ENCODE measurements around the gene RRAGD.

The RRAGD gene

DNA sequence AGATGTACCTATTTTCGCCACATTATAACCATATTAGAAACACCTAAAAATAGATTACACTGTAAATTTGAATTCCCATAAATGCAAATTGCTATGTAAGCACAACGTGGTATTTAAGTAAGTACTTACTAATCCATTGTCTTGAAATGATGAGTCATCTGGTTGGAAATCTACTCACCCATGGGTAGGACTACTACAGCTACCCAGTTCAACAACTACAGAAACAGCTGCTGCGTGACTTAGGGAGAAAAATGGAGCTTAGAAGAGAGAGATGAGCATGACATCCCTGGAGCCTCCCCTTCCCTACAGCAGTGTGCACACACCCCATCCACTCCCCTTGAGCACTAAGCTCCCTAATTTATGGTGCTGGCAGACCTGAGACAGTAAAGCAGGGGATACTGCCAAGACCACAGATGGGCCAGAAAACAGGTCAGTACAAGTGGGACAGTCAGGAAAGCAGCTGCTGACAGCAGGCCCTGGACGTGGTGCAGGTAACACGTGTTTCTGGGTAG lies 26.9 kb downstream of the RRAGD start:
- DNase-seq (ENCODE audit: low read depth in 1 of 2, low spot score in 1 of 2) = no peak
- in situ Hi-C loops (cut with HindIII; ENCODE audit: low pct_unique_long_range_greater_than_20kb, low sequenced_read_pairs) = no loop called here
- no peak for TF ChIP-seq JUND (IDR thresholded peaks at IDR 0.05; ENCODE audit: low read depth)

DNA sequence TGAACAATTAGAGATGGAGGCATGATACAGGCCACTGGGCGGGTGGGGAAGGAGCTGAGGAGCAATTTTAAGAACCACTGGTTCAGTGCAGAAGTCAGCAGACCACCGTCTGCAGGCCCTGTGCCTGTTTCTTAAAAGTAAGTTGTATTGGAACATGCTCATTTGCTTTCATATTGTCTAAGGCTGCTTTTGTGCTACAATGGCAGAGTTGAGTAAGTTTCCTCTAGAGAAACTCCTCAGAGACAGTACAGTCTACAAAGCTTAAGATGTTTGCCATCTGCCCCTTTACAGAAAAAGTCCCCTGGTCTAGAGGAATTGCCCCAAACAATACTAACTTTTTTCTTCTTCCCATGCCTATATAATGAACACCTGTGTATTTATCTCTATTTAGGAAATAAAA lies 31.0 kb downstream of the RRAGD start:
- no peak for DNase-seq (ENCODE audit: low read depth in 1 of 2, low spot score in 1 of 2)
- in situ Hi-C loops (cut with HindIII; ENCODE audit: low pct_unique_long_range_greater_than_20kb, low sequenced_read_pairs) = no loop called here
- TF ChIP-seq JUND (IDR thresholded peaks at IDR 0.05; ENCODE audit: low read depth) = no peak

DNA sequence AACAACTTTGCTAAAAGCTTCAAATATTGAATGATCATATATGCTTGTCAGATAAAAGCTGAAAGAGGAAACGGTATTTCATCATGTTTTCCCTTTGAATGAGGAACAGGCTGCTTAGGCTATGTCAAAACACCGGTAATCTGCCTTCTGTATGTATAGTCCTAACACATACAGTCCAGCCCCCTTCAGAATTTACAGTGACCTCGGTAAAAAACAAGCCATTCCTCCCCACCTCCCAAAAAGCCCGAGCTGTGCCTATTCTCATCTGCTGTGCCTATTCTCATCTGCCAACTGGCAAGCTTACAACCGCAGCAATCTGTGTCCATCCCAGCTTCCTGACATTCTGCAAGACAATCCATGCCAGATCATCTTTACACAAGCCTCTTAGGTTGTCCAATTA lies 32.8 kb downstream of the RRAGD start:
- no peak for TF ChIP-seq JUND (IDR thresholded peaks at IDR 0.05; ENCODE audit: low read depth)
- in situ Hi-C loops (cut with HindIII; ENCODE audit: low pct_unique_long_range_greater_than_20kb, low sequenced_read_pairs) = no loop called here
- DNase-seq (ENCODE audit: low read depth in 1 of 2, low spot score in 1 of 2) = no peak

DNA sequence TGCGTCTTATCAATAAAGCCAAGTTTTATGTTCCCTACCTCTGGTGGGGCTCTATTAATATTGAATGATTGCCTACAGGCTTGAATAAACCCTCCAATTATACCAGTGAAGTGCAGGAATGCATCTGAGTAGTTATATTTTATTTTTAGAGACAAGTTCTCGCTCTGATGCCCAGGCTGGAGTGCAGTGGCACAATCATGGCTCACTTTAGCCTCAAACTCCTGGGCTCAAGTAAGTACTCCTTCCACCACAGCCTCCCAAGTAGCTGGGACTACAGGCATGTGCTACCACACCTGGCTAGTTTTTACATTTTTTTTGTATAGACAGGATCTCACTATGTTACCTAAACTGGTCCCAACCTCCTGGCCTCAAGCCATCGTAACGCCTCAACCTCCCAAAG lies 33.4 kb downstream of the RRAGD start:
- no peak for DNase-seq (ENCODE audit: low read depth in 1 of 2, low spot score in 1 of 2)
- no peak for TF ChIP-seq JUND (IDR thresholded peaks at IDR 0.05; ENCODE audit: low read depth)
- in situ Hi-C loops (cut with HindIII; ENCODE audit: low pct_unique_long_range_greater_than_20kb, low sequenced_read_pairs) = no loop called here

DNA sequence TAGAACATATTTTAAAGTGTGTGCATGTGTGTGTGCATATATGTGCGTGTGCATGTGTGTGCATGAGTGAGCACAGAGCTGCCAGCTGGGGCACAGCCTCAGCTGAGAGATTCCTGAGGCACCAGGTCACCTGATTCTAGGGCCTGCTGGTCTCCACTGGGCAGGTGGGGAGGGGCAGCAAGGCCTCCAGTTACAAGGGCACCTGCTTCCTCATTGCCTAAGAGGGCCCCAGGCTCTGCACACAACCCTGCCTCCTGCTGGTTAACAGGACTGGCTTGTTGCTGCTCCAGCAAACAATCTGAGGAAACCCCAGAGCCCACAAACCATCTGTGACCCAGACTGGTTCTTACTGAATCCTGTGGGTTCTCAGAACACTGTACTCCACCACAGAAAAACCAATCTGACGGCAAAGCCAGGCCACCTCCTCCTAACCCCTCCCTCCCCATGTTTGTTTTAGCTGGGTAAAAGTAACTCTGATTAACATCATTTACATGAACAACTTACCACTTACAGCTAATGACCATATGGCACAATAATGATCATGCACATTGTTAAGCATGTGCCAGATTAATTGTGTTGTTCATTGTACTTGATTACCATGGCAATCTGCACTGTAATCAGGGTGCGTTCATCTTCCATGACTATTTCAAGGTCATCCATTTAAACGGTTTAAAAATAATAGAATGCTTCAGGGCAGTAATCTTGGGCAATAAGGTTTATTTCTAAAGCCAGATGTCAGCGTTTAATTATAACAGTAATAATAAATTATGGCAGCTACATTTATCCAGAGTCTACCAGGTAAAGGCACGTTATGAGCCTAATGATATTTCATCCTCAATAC lies 36.4 kb downstream of the RRAGD start:
- DNase-seq (ENCODE audit: low read depth in 1 of 2, low spot score in 1 of 2) = peak in 1 of 2 experiments; percentile 66
- no peak for TF ChIP-seq JUND (IDR thresholded peaks at IDR 0.05; ENCODE audit: low read depth)
- in situ Hi-C loops (cut with HindIII; ENCODE audit: low pct_unique_long_range_greater_than_20kb, low sequenced_read_pairs) = no loop called here

DNA sequence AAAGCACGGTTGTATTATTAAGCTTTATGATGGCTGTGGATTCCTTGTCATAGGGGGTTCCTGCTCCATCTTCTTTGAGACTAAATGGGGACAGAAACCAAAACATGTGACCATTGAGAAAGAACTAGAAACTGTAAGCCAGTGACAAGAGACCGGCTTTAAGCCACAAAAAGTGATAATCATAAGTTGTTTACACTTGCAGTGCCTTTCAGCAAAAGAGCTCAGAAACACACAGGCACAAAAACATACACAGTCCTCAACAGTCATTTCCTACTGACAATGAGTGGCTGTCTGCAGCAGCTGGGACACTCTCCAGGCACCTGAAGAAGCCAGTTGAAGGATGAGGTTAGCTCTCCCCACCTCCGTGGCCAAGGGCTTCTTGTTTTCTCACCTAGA lies 39.6 kb downstream of the RRAGD start:
- in situ Hi-C loops (cut with HindIII; ENCODE audit: low pct_unique_long_range_greater_than_20kb, low sequenced_read_pairs) = no loop called here
- TF ChIP-seq JUND (IDR thresholded peaks at IDR 0.05; ENCODE audit: low read depth) = no peak
- no peak for DNase-seq (ENCODE audit: low read depth in 1 of 2, low spot score in 1 of 2)

DNA sequence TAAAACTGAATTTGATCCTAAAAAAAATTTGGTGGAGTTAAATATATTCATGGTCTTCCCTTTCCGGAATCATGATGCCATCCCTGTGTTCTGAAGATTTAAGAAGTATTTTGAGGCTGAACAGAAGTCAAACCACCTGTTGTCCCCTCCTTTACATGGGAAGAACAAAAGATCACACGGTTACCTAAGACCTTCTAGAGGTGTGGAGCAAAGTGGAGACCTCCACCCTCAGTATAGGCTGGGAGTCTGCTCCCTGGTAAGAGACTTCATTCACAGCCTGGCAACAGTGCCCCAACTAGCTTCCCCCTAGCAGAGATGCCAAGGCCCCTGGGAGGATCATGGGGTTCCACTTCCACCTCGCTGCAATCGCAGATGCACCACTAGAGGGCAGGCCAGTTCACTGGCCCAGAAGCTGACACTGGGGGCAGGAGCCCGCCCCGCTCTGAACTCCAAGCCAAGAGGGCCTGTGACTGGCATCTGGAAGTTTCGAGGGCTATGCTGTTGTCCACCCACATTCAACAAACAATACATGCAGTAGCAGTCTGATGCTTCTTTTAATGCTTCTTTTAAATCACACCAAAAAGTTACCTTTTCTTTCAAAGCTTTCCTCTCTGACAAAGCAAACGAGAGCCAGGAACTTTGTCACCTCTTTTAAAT lies 40.1 kb downstream of the RRAGD start:
- peak in 1 of 2 experiments; percentile 62 for DNase-seq (ENCODE audit: low read depth in 1 of 2, low spot score in 1 of 2)
- in situ Hi-C loops (cut with HindIII; ENCODE audit: low pct_unique_long_range_greater_than_20kb, low sequenced_read_pairs) = no loop called here
- no peak for TF ChIP-seq JUND (IDR thresholded peaks at IDR 0.05; ENCODE audit: low read depth)

DNA sequence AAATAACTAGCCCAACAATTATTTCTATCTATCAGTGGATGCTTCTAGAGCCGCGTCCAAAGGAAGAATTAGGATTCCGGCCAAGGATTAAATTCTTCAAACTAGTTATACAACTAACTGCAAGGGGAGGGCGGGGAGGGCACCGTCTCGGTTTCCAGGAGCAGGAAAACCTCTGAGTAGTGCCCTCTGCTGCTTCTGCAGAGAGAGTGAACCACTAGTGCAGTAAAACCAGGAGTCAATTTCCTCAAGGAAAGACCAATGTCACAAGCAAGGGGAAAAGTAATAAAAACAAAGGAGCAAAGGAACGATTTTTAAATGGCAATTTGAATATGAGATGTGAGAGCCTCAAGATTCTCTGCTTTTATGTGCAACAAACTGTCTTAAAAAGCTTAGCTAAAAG lies 43.1 kb downstream of the RRAGD start:
- DNase-seq (ENCODE audit: low read depth in 1 of 2, low spot score in 1 of 2) = peak in 1 of 2 experiments; percentile 82
- TF ChIP-seq JUND (IDR thresholded peaks at IDR 0.05; ENCODE audit: low read depth) = no peak
- in situ Hi-C loops (cut with HindIII; ENCODE audit: low pct_unique_long_range_greater_than_20kb, low sequenced_read_pairs) = no loop called here

DNA sequence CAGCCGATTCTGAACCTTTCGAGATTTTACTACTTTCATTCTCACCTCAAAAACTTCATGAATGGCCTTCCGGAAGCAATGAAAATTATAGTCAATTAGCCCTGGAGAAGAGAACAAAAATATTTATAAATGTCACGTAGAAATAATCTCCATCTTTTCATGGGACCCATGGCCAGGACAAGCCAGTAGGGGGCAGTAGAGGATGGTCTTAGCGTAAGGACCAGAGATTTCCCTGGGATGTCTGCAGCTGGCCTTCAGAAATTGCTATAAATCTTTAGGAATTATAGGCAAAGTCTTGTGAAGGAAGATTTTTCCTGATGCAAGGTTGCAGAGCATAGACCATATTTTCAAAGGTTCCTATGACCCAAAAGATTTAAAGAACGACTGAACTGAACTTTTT lies 44.0 kb downstream of the RRAGD start:
- DNase-seq (ENCODE audit: low read depth in 1 of 2, low spot score in 1 of 2) = peak in 1 of 2 experiments; percentile 46
- in situ Hi-C loops (cut with HindIII; ENCODE audit: low pct_unique_long_range_greater_than_20kb, low sequenced_read_pairs) = no loop called here
- no peak for TF ChIP-seq JUND (IDR thresholded peaks at IDR 0.05; ENCODE audit: low read depth)

DNA sequence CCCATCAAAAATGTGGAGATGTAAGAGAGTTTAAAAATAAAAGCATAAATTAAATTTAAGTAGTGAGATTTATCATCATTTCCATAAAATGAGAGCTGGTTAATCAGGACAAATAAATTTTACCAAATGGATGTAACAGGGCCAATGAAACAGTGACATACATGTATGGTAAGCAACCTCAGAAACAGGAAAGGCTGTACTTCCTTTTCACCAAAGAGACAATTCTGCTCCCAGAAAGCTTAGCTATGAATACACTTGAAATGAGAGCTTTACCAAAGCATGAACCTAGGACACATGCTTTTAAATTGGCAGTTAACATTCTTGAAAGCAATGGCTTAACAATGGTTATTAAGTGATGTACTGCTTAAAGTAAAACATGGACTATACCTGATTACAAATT lies 47.5 kb downstream of the RRAGD start:
- DNase-seq (ENCODE audit: low read depth in 1 of 2, low spot score in 1 of 2) = no peak
- no peak for TF ChIP-seq JUND (IDR thresholded peaks at IDR 0.05; ENCODE audit: low read depth)
- in situ Hi-C loops (cut with HindIII; ENCODE audit: low pct_unique_long_range_greater_than_20kb, low sequenced_read_pairs) = no loop called here

DNA sequence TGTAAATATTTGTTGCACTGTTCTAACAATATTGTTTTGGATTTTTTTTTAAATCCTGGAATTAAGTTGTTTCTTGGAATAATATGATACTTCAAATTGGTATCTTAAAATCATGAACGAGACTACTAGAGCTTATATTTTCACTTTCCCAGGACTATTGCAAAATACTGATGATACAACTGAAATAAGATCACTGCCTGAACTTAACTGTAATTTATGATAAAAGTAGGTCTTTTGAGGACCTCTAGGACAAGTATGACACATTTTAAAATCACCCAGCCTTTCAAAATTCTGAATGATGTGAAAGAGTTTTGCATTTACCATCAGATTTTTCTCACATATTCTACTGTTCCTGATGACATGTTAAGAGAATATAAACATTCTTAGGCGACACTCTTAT lies 50.9 kb downstream of the RRAGD start:
- no peak for TF ChIP-seq JUND (IDR thresholded peaks at IDR 0.05; ENCODE audit: low read depth)
- in situ Hi-C loops (cut with HindIII; ENCODE audit: low pct_unique_long_range_greater_than_20kb, low sequenced_read_pairs) = no loop called here
- DNase-seq (ENCODE audit: low read depth in 1 of 2, low spot score in 1 of 2) = no peak

DNA sequence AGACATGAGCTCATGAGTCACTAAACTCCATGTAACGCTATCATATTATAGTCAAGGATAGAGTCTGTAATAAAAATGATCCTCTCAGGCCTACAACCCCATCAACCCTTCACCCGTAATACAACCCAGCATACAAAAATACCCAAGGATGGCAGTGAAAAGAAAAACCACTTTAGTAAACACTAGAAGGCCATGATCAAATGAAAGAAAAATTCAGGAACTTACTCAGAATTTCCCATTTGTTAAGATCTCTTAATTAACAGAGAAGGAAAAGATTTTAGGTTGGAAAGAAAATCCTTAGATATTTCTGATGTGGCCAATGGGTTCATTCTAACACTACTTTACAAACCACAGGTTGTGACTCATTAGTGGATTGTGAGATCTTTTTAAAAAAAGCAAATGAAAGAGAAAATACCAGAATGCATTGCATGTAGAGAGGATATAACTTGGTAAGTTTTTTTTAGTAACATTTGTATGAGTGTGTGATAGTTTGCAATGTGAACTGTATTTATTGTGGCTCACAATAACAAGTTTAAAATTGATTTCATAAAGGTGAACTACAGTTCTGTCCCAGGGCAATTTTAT lies 51.6 kb downstream of the RRAGD start:
- in situ Hi-C loops (cut with HindIII; ENCODE audit: low pct_unique_long_range_greater_than_20kb, low sequenced_read_pairs) = no loop called here
- TF ChIP-seq JUND (IDR thresholded peaks at IDR 0.05; ENCODE audit: low read depth) = no peak
- no peak for DNase-seq (ENCODE audit: low read depth in 1 of 2, low spot score in 1 of 2)

DNA sequence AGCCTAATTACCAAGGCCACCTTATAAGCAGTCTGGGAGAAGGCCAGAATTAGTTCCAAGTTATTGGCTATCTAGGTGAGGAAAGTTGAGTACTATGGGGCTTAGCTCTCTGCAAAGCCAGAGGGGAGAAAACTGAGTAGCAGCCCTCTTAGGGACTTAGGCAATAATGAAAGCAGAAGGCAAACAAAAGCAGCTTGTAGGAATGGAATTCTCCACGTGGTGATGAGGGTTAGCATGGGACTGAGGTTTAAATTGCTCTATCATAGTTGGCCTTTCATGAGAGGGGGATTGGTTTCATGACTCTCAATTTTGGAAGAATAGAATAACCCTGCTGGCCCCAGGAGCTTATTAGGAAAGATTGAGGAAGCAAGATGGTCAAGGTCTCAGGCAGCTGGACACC lies 52.5 kb downstream of the RRAGD start:
- no peak for DNase-seq (ENCODE audit: low read depth in 1 of 2, low spot score in 1 of 2)
- in situ Hi-C loops (cut with HindIII; ENCODE audit: low pct_unique_long_range_greater_than_20kb, low sequenced_read_pairs) = no loop called here
- TF ChIP-seq JUND (IDR thresholded peaks at IDR 0.05; ENCODE audit: low read depth) = no peak
